GM23338 (cell line): ENCODE data around the gene SPATA13. TPM values are rescaled to one million over a fixed set of nuclear protein-coding genes. Genes with fewer than 3 reads are reported as not detected.

ENCODE experiments used
- ATAC-seq: fragments of 200-7000 bp; cut with Tn5 transposase; 3 replicates; pipeline ENCODE4 v1.9.1; 2020
- DNase-seq: peaks from one replicate; pipeline ENCODE4 v3.0.0-alpha.2; 2015; ENCODE audit warnings: low spot score
- H2AFZ ChIP-seq: fragments of 200-600 bp; sonication (generic); 2 replicates; pipeline ENCODE4 v1.8.0; 2016; ENCODE audit warnings: antibody characterized with exemption, mild to moderate bottlenecking, moderate library complexity
- H3F3A ChIP-seq: fragments of 200-600 bp; sonication (generic); replicated peaks from 2 replicates; pipeline ENCODE4 v1.8.0; 2017; ENCODE audit warnings: antibody characterized with exemption, mixed run types, low read depth
- H3K27ac ChIP-seq: fragments of 200-600 bp; sonication (generic); 2 replicates; pipeline ENCODE4 v1.6.1; 2016; ENCODE audit warnings: low read depth
- H3K27me3 ChIP-seq: fragments of 200-600 bp; sonication (generic); 2 replicates; pipeline ENCODE4 v1.8.0; 2016; ENCODE audit warnings: mild to moderate bottlenecking, mixed run types, moderate library complexity; ENCODE audit not compliant: insufficient read depth
- H3K36me3 ChIP-seq: fragments of 200-600 bp; sonication (generic); 2 replicates; pipeline ENCODE4 v1.8.0; 2016; ENCODE audit warnings: mild to moderate bottlenecking; ENCODE audit not compliant: insufficient read depth
- H3K4me1 ChIP-seq: fragments of 200-600 bp; sonication (generic); 2 replicates; pipeline ENCODE4 v1.8.0; 2016; ENCODE audit warnings: mild to moderate bottlenecking, moderate library complexity; ENCODE audit not compliant: insufficient read depth
- H3K4me2 ChIP-seq: fragments of 200-600 bp; sonication (generic); 2 replicates; pipeline ENCODE4 v1.7.1; 2017; ENCODE audit warnings: mixed run types
- H3K4me3 ChIP-seq: fragments of 200-600 bp; sonication (generic); 2 replicates; pipeline ENCODE4 v1.6.1; 2016; ENCODE audit warnings: mixed run types
- H3K79me2 ChIP-seq: fragments of 200-600 bp; sonication (generic); replicated peaks from 2 replicates; pipeline ENCODE4 v1.8.0; 2017; ENCODE audit warnings: mild to moderate bottlenecking; ENCODE audit not compliant: insufficient read depth
- H3K9me2 ChIP-seq: fragments of 200-600 bp; sonication (generic); 2 replicates; pipeline ENCODE4 v1.8.0; 2017; ENCODE audit not compliant: insufficient read depth
- H4K20me1 ChIP-seq: fragments of 200-600 bp; sonication (generic); replicated peaks from 2 replicates; pipeline ENCODE4 v1.8.0; 2017; ENCODE audit warnings: mild to moderate bottlenecking; ENCODE audit not compliant: insufficient read depth
- H3K27ac Mint-ChIP-seq: 2 replicates; pipeline ENCODE4 v1.8.0; 2020; ENCODE audit warnings: inconsistent platforms, mild to moderate bottlenecking, moderate library complexity, mixed read lengths
- H3K27me3 Mint-ChIP-seq: 3 replicates; pipeline ENCODE4 v1.8.0; 2022; ENCODE audit warnings: low read depth, mild to moderate bottlenecking, moderate library complexity, mixed read lengths, inconsistent platforms; ENCODE audit not compliant: insufficient read depth, poor library complexity
- H3K36me3 Mint-ChIP-seq: 3 replicates; pipeline ENCODE4 v1.8.0; 2021; ENCODE audit warnings: low read depth, mild to moderate bottlenecking, inconsistent platforms, moderate library complexity, mixed read lengths
- H3K4me1 Mint-ChIP-seq: 3 replicates; pipeline ENCODE4 v1.8.0; 2020; ENCODE audit warnings: mild to moderate bottlenecking, inconsistent platforms, mixed read lengths
- H3K4me3 Mint-ChIP-seq: 3 replicates; pipeline ENCODE4 v1.8.0; 2021; ENCODE audit warnings: moderate library complexity, mild to moderate bottlenecking, inconsistent platforms, mixed read lengths
- H3K9me3 Mint-ChIP-seq: 3 replicates; pipeline ENCODE4 v1.8.0; 2020; ENCODE audit warnings: moderate library complexity, mild to moderate bottlenecking, inconsistent platforms, mixed read lengths
- CREB1 ChIP-seq: fragments of 250-450 bp; sonication (Bioruptor Pico); IDR thresholded peaks from 2 replicates; pipeline ENCODE4 v1.5.0; 2020; ENCODE audit warnings: low read depth, mild to moderate bottlenecking, moderate library complexity
- CTCF ChIP-seq, 2 experiments: fragments of 200-600 bp in 1 of 2; sonication (generic) in 1 of 2; conservative IDR thresholded peaks; 2 replicates each; pipeline versions ENCODE4 v1.5.1 to v1.6.1; 2016 to 2017; ENCODE audit warnings: antibody characterized with exemption in 2 of 2, low read depth in 2 of 2, mild to moderate bottlenecking in 2 of 2, moderate library complexity in 1 of 2
- EZH2 ChIP-seq: fragments of 200-600 bp; sonication (generic); IDR thresholded peaks from one replicate; pipeline ENCODE4 v1.8.0; 2017; ENCODE audit warnings: antibody characterized with exemption, mild to moderate bottlenecking, low read depth; ENCODE audit not compliant: unreplicated experiment
- EZH2phosphoT487 ChIP-seq: fragments of 200-600 bp; sonication (generic); IDR thresholded peaks from one replicate; pipeline ENCODE4 v1.8.1; 2018; ENCODE audit warnings: antibody characterized with exemption; ENCODE audit not compliant: unreplicated experiment
- JUNB ChIP-seq: IDR thresholded peaks from one replicate; pipeline ENCODE4 v1.6.1; 2016; ENCODE audit warnings: antibody characterized with exemption; ENCODE audit not compliant: unreplicated experiment
- NANOG ChIP-seq: IDR thresholded peaks from 2 replicates; pipeline ENCODE4 v1.6.1; 2016; ENCODE audit warnings: antibody characterized with exemption, borderline replicate concordance
- POLR2AphosphoS5 ChIP-seq: IDR thresholded peaks from 2 replicates; pipeline ENCODE4 v1.6.1; 2016; ENCODE audit warnings: antibody characterized with exemption, low read depth
- REST ChIP-seq: IDR thresholded peaks from one replicate; pipeline ENCODE4 v1.6.1; 2018; ENCODE audit warnings: antibody characterized with exemption; ENCODE audit not compliant: unreplicated experiment
- STAT1 ChIP-seq: IDR thresholded peaks from one replicate; pipeline ENCODE4 v1.6.1; 2016; ENCODE audit warnings: antibody characterized with exemption; ENCODE audit not compliant: unreplicated experiment
- ZNF114 ChIP-seq: fragments of 250-450 bp; sonication (Bioruptor Pico); IDR thresholded peaks from 2 replicates; pipeline ENCODE4 v1.5.0; 2020; ENCODE audit warnings: mild to moderate bottlenecking, moderate library complexity
- ZNF331 ChIP-seq: fragments of 250-450 bp; sonication (Bioruptor Pico); IDR thresholded peaks from 2 replicates; pipeline ENCODE4 v1.5.0; 2020; ENCODE audit warnings: low read depth, mild to moderate bottlenecking, moderate library complexity
- ZNF462 ChIP-seq: fragments of 250-450 bp; sonication (Bioruptor Pico); IDR thresholded peaks from 2 replicates; pipeline ENCODE4 v1.5.0; 2020; ENCODE audit warnings: mild to moderate bottlenecking, moderate library complexity
- polyA plus RNA-seq: library from polyadenylated mRNA; unstranded; fragments of >200 nt; fragmentation: Nextera tagmentation; extraction: Ambion mirVana; gene quantifications from 2 replicates; pipeline ENCODE4 v1.2.1, GENCODE V29; 2016
- total RNA-seq: library from RNA; depleted of rRNA; stranded (reverse); fragments of >200 nt; shearing (Covaris generic); gene quantifications from 2 replicates; pipeline ENCODE4 v1.2.3, GENCODE V29; 2014
- TF ChIP-seq, protein P1 (sequence below): IDR thresholded peaks from 2 replicates; pipeline ENCODE4 v1.6.1; 2016; ENCODE audit warnings: antibody characterized with exemption

The SPATA13 gene
- total and polyA plus RNA-seq, 2 experiments from 2014 or later, result 11.9 to 45.7 TPM

DNA sequence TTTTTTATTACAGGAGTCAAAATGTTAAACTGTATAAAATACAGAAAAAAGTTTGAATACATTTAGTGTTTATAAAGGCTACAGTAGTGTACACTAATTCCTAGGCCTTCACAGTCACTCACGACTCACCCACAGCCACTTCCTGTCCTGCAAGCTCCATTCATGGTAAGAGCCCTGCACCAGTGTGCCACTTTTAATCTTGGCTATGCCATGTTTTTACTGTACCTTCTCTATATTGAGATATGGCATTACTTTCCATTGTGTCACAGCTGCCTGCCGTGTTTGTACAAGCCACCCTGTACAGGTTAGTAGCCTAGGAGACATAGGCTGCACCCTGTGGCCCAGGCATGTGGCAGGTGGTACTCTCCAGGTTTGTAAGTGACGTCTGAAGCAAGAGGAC, 180.9 kb downstream of the SPATA13 start:
- H3K4me1 Mint-ChIP-seq, result no peaks in the 10 kb centered on the region
- H3K4me3 ChIP-seq, result no peak overlapping the region
- H2AFZ ChIP-seq, result no peak overlapping the region
- no peak overlapping the region for H3K27ac Mint-ChIP-seq
- no peaks in the 10 kb centered on the region for H3F3A ChIP-seq
- ATAC-seq (no peak), DNase-seq (no peak)
- H4K20me1 ChIP-seq, result no peaks in the 10 kb centered on the region
- H3K4me3 Mint-ChIP-seq, result no peak overlapping the region
- no peaks in the 10 kb centered on the region for H3K4me1 ChIP-seq
- H3K9me3 Mint-ChIP-seq, result peaks cover 15% of the 10 kb centered on the region; the same call in 2 of the 3 replicates
- H3K27me3 Mint-ChIP-seq, result peaks cover 3% of the 10 kb centered on the region
- H3K27me3 ChIP-seq, result no peaks in the 10 kb centered on the region
- H3K27ac ChIP-seq, result no peak overlapping the region
- no peak for TF ChIP-seq EZH2phosphoT487
- TF ChIP-seq JUNB, result no peak
- no peak for TF ChIP-seq STAT1
- no peak for TF ChIP-seq POLR2AphosphoS5
- TF ChIP-seq NANOG, result no peak
- TF ChIP-seq CTCF (conservative IDR thresholded peaks at IDR 0.05; ENCODE audit: low read depth in 2 of 2), result no peak
- TF ChIP-seq ZNF462 (CRISPR knock-in tag), result no peak
- no peak for TF ChIP-seq CREB1 (CRISPR knock-in tag)
- no peak for TF ChIP-seq ZNF331 (CRISPR knock-in tag)
- TF ChIP-seq EZH2, result no peak
- TF ChIP-seq, protein P1, sequence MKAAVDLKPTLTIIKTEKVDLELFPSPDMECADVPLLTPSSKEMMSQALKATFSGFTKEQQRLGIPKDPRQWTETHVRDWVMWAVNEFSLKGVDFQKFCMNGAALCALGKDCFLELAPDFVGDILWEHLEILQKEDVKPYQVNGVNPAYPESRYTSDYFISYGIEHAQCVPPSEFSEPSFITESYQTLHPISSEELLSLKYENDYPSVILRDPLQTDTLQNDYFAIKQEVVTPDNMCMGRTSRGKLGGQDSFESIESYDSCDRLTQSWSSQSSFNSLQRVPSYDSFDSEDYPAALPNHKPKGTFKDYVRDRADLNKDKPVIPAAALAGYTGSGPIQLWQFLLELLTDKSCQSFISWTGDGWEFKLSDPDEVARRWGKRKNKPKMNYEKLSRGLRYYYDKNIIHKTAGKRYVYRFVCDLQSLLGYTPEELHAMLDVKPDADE, result no peak
- no peak for TF ChIP-seq REST
- no peak for TF ChIP-seq ZNF114
- no peaks in the 10 kb centered on the region for H3K36me3 Mint-ChIP-seq
- H3K79me2 ChIP-seq, result no peaks in the 10 kb centered on the region
- peaks cover 4% of the 10 kb centered on the region; the same call in 1 of the 2 replicates for H3K9me2 ChIP-seq
- no peaks in the 10 kb centered on the region for H3K36me3 ChIP-seq
- no peak overlapping the region for H3K4me2 ChIP-seq
